HEK293 (cell line): Measurements from ENCODE around the gene CLDN7.

Experiments used
- CTCF ChIA-PET: fragments of 350-600 bp; formaldehyde crosslinking; extraction: SDS; loops from one replicate; lab custom pipeline; 2021; ENCODE audit warnings: antibody characterized with exemption; lab: Yijun Ruan, JAX
- POLR2A ChIA-PET: fragments of 300-600 bp; formaldehyde crosslinking; extraction: SDS; loops from one replicate; lab custom pipeline; 2020; ENCODE audit warnings: antibody characterized with exemption, inconsistent platforms; lab: Yijun Ruan, JAX
- H3K27ac ChIP-seq: fragments of 200-500 bp; sonication (Bioruptor generic); 2 replicates; pipeline ENCODE4 v1.5.1; 2014; ENCODE audit warnings: low read depth, low read length, control low read depth, inconsistent platforms; ENCODE audit errors: extremely low read depth
- H3K36me3 ChIP-seq, 2 experiments: fragments of 200-500 bp in 1 of 2; sonication (Bioruptor generic) in 1 of 2; 1 replicate in 1 of 2; 2 replicates in 1 of 2; pipeline ENCODE4 v1.5.1; 2014 to 2017; ENCODE audit warnings: inconsistent platforms in 2 of 2, low read length in 2 of 2; ENCODE audit not compliant: control insufficient read depth in 2 of 2, insufficient read depth in 1 of 2
- H3K4me1 ChIP-seq: fragments of 200-500 bp; sonication (Bioruptor generic); 2 replicates; pipeline ENCODE4 v1.5.1; 2014; ENCODE audit warnings: mild to moderate bottlenecking, low read length, inconsistent platforms; ENCODE audit not compliant: control insufficient read depth, insufficient read depth
- H3K4me3 ChIP-seq: 2 replicates; pipeline ENCODE4 v1.5.1; 2011; ENCODE audit warnings: low read depth, mild to moderate bottlenecking, control low read depth, low read length, moderate library complexity
- H3K9me3 ChIP-seq: fragments of 200-500 bp; sonication (Bioruptor generic); 2 replicates; pipeline ENCODE4 v1.5.1; 2014; ENCODE audit warnings: low read depth, low read length, inconsistent platforms; ENCODE audit not compliant: control insufficient read depth, insufficient read depth
- EGR2 ChIP-seq: fragments of 450-650 bp; formaldehyde crosslinking; IDR thresholded peaks from 2 replicates; pipeline ENCODE4 v1.5.1; 2016; ENCODE audit warnings: low read depth, missing biosample characterization, missing genetic modification characterization
- GLI4 ChIP-seq: fragments of 450-650 bp; formaldehyde crosslinking; IDR thresholded peaks from 2 replicates; pipeline ENCODE4 v1.5.1; 2016; ENCODE audit warnings: missing biosample characterization, missing genetic modification characterization
- GLIS2 ChIP-seq: fragments of 450-650 bp; formaldehyde crosslinking; IDR thresholded peaks from 2 replicates; pipeline ENCODE4 v1.5.1; 2016; ENCODE audit warnings: missing biosample characterization, missing genetic modification characterization
- IKZF3 ChIP-seq: fragments of 450-650 bp; IDR thresholded peaks from 2 replicates; pipeline ENCODE4 v1.5.0; 2018; ENCODE audit warnings: missing biosample characterization, mild to moderate bottlenecking, missing genetic modification characterization, moderate library complexity
- PATZ1 ChIP-seq: fragments of 450-650 bp; formaldehyde crosslinking; IDR thresholded peaks from 2 replicates; pipeline ENCODE4 v1.5.1; 2016; ENCODE audit warnings: missing biosample characterization, missing genetic modification characterization
- TRIM28 ChIP-seq: IDR thresholded peaks from 2 replicates; pipeline ENCODE4 v1.6.1; 2011; ENCODE audit warnings: low read length, control low read depth, borderline replicate concordance
- ZBTB11 ChIP-seq: fragments of 450-650 bp; formaldehyde crosslinking; conservative IDR thresholded peaks from 2 replicates; pipeline ENCODE4 v1.5.1; 2016; ENCODE audit warnings: low read depth, missing biosample characterization, missing genetic modification characterization
- ZBTB17 ChIP-seq: fragments of 450-650 bp; formaldehyde crosslinking; IDR thresholded peaks from 2 replicates; pipeline ENCODE4 v1.5.1; 2016; ENCODE audit warnings: missing biosample characterization, missing genetic modification characterization
- ZBTB20 ChIP-seq: fragments of 450-650 bp; formaldehyde crosslinking; IDR thresholded peaks from 2 replicates; pipeline ENCODE4 v1.5.1; 2016; ENCODE audit warnings: missing biosample characterization, missing genetic modification characterization
- ZBTB7A ChIP-seq: fragments of 450-650 bp; formaldehyde crosslinking; IDR thresholded peaks from 2 replicates; pipeline ENCODE4 v1.5.1; 2016; ENCODE audit warnings: low read depth, missing biosample characterization, missing genetic modification characterization
- ZFHX2 ChIP-seq: fragments of 450-650 bp; formaldehyde crosslinking; conservative IDR thresholded peaks from 2 replicates; pipeline ENCODE4 v1.5.1; 2016; ENCODE audit warnings: missing biosample characterization, missing genetic modification characterization
- ZFP41 ChIP-seq: fragments of 450-650 bp; formaldehyde crosslinking; IDR thresholded peaks from 2 replicates; pipeline ENCODE4 v1.5.1; 2016; ENCODE audit warnings: missing biosample characterization, missing genetic modification characterization, borderline replicate concordance
- ZNF10 ChIP-seq: fragments of 450-650 bp; formaldehyde crosslinking; IDR thresholded peaks from 2 replicates; pipeline ENCODE4 v1.5.1; 2017; ENCODE audit warnings: missing biosample characterization, missing genetic modification characterization
- ZNF175 ChIP-seq: fragments of 450-650 bp; formaldehyde crosslinking; IDR thresholded peaks from 2 replicates; pipeline ENCODE4 v1.5.1; 2016; ENCODE audit warnings: missing biosample characterization, missing genetic modification characterization
- ZNF311 ChIP-seq: fragments of 450-650 bp; formaldehyde crosslinking; IDR thresholded peaks from 2 replicates; pipeline ENCODE4 v1.5.1; 2017; ENCODE audit warnings: missing biosample characterization, missing genetic modification characterization, borderline replicate concordance
- ZNF394 ChIP-seq: fragments of 450-650 bp; formaldehyde crosslinking; IDR thresholded peaks from 2 replicates; pipeline ENCODE4 v1.5.1; 2016; ENCODE audit warnings: missing biosample characterization, missing genetic modification characterization, mild to moderate bottlenecking, moderate library complexity, borderline replicate concordance
- ZNF529 ChIP-seq: fragments of 450-650 bp; formaldehyde crosslinking; IDR thresholded peaks from 2 replicates; pipeline ENCODE4 v1.5.1; 2017; ENCODE audit warnings: missing genetic modification characterization, missing biosample characterization; ENCODE audit not compliant: insufficient replicate concordance
- ZNF555 ChIP-seq: fragments of 450-650 bp; formaldehyde crosslinking; conservative IDR thresholded peaks from 2 replicates; pipeline ENCODE4 v1.5.1; 2017; ENCODE audit warnings: missing biosample characterization, mild to moderate bottlenecking, missing genetic modification characterization, inconsistent platforms
- ZNF585B ChIP-seq: fragments of 450-650 bp; formaldehyde crosslinking; IDR thresholded peaks from 2 replicates; pipeline ENCODE4 v1.5.1; 2016; ENCODE audit warnings: missing biosample characterization, missing genetic modification characterization
- ZNF600 ChIP-seq: fragments of 450-650 bp; formaldehyde crosslinking; IDR thresholded peaks from 2 replicates; pipeline ENCODE4 v1.5.1; 2016; ENCODE audit warnings: missing biosample characterization, missing genetic modification characterization
- ZNF776 ChIP-seq: fragments of 450-650 bp; formaldehyde crosslinking; IDR thresholded peaks from 2 replicates; pipeline ENCODE4 v1.5.0; 2017; ENCODE audit warnings: missing biosample characterization, missing genetic modification characterization, borderline replicate concordance
- ZNF791 ChIP-seq: fragments of 450-650 bp; formaldehyde crosslinking; IDR thresholded peaks from 2 replicates; pipeline ENCODE4 v1.5.1; 2016; ENCODE audit warnings: missing biosample characterization, missing genetic modification characterization
- TF ChIP-seq, protein P1 (sequence below): sonication (generic); formaldehyde crosslinking; IDR thresholded peaks from 2 replicates; pipeline ENCODE4 v1.8.1; 2022; ENCODE audit warnings: mild to moderate bottlenecking, moderate library complexity, missing genetic modification reagents
- TF ChIP-seq, protein P2 (sequence below): fragments of 450-650 bp; formaldehyde crosslinking; IDR thresholded peaks from 2 replicates; pipeline ENCODE4 v1.5.1; 2017; ENCODE audit warnings: missing biosample characterization, missing genetic modification characterization

The CLDN7 gene

GRCh38 chr17:7215652-7216180 lies 46.6 kb downstream of the CLDN7 start (continued):
- TF ChIP-seq ZNF776 (tag by site-specific recombination) = no peak
- TF ChIP-seq ZBTB7A (tag by site-specific recombination) = no peak
- no peak for TF ChIP-seq ZNF10 (tag by site-specific recombination)
- no peak; the same call in 1 of the 2 replicates for TF ChIP-seq GLIS2 (tag by site-specific recombination)
- TF ChIP-seq ZNF529 = no peak
- TF ChIP-seq GLI4 = no peak
- TF ChIP-seq TRIM28 = no peak
- TF ChIP-seq ZNF585B (tag by site-specific recombination) = no peak
- peak; percentile 27; the same call in 1 of the 2 replicates for TF ChIP-seq PATZ1 (tag by site-specific recombination)
- TF ChIP-seq ZNF791 (tag by site-specific recombination) = no peak
- TF ChIP-seq ZNF175 (tag by site-specific recombination) = no peak

- Histone ChIP-seq H3K4me1 (peaks cover 11% of the 10 kb centered on the region), H3K36me3 (no peaks in the 10 kb centered on the region), H3K9me3 (no peaks in the 10 kb centered on the region), H3K27ac (no peak overlapping the region), H3K4me3 (no peak overlapping the region)
- TF ChIP-seq ZBTB17 (tag by site-specific recombination) (peak; percentile 70; the same call in 1 of the 2 replicates), ZNF555 (tag by site-specific recombination) (no peak), ZNF311 (tag by site-specific recombination) (no peak), ZFHX2 (peak; percentile 38), ZFP41 (no peak), ZBTB11 (tag by site-specific recombination) (no peak), IKZF3 (peak; percentile 7; the same call in 1 of the 2 replicates), ZNF600 (tag by site-specific recombination) (peak; percentile 44; the same call in 1 of the 2 replicates), EGR2 (tag by site-specific recombination) (peak; percentile 31; the same call in 1 of the 2 replicates), ZNF394 (tag by site-specific recombination) (no peak), ZBTB20 (peak; percentile 96)
- TF ChIP-seq, protein P1, sequence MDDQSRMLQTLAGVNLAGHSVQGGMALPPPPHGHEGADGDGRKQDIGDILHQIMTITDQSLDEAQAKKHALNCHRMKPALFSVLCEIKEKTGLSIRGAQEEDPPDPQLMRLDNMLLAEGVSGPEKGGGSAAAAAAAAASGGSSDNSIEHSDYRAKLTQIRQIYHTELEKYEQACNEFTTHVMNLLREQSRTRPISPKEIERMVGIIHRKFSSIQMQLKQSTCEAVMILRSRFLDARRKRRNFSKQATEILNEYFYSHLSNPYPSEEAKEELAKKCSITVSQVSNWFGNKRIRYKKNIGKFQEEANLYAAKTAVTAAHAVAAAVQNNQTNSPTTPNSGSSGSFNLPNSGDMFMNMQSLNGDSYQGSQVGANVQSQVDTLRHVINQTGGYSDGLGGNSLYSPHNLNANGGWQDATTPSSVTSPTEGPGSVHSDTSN = 0 out of 2 replicates have a peak, but pooled peaks have one; percentile 23
- TF ChIP-seq, protein P2, sequence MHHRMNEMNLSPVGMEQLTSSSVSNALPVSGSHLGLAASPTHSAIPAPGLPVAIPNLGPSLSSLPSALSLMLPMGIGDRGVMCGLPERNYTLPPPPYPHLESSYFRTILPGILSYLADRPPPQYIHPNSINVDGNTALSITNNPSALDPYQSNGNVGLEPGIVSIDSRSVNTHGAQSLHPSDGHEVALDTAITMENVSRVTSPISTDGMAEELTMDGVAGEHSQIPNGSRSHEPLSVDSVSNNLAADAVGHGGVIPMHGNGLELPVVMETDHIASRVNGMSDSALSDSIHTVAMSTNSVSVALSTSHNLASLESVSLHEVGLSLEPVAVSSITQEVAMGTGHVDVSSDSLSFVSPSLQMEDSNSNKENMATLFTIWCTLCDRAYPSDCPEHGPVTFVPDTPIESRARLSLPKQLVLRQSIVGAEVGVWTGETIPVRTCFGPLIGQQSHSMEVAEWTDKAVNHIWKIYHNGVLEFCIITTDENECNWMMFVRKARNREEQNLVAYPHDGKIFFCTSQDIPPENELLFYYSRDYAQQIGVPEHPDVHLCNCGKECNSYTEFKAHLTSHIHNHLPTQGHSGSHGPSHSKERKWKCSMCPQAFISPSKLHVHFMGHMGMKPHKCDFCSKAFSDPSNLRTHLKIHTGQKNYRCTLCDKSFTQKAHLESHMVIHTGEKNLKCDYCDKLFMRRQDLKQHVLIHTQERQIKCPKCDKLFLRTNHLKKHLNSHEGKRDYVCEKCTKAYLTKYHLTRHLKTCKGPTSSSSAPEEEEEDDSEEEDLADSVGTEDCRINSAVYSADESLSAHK (tag by site-specific recombination) = no peak
- ChIA-PET POLR2A (interaction anchor here (0.8 to 2.7 kb wide), 8 partner anchors 8 to 642 kb away, joined by 3 to 10 read pairs (median 4); partner anchors contain the start of genes DVL2, GABARAP, NAA38 and PHF23), CTCF (interaction anchor here (1.2 to 2.3 kb wide), 4 partner anchors 8 to 169 kb away, joined by 7 to 12 read pairs (median 9); no protein-coding TSS in a partner anchor)
Observed at GRCh38 chr17:7215136-7215638, 47.1 kb downstream of the CLDN7 start.
